Measurements from ENCODE around the gene SSX2IP.

Gene SSX2IP

GRCh38 chr1:84709131-84709530 lies 18.9 kb upstream of the SSX2IP start:
- Histone ChIP-seq H3K27ac (ENCODE audit: low read depth, low read length) (no peak overlapping the region), H3K4me2 (ENCODE audit: low read length) (no peak overlapping the region), H3K4me1 (ENCODE audit: control insufficient read depth, low read length) (peaks cover 12% of the 10 kb centered on the region), H3K4me3 (ENCODE audit: low read length) (no peak overlapping the region), H3K36me3 (ENCODE audit: control insufficient read depth, low read length) (no peaks in the 10 kb centered on the region), H3F3A (ENCODE audit: control insufficient read depth, insufficient read depth) (no peaks in the 10 kb centered on the region), H3K27me3 (ENCODE audit: control insufficient read depth, low read length) (no peaks in the 10 kb centered on the region), H3K9me2 (replicated peaks; ENCODE audit: control insufficient read depth, low read length) (no peaks in the 10 kb centered on the region), H3K79me2 (ENCODE audit: control insufficient read depth, low read length) (no peaks in the 10 kb centered on the region), H3K9me3 (ENCODE audit: control insufficient read depth, insufficient read depth, low read length) (no peaks in the 10 kb centered on the region), H4K20me1 (ENCODE audit: control insufficient read depth, insufficient read depth, low read depth, low read length) (no peaks in the 10 kb centered on the region)
- TF ChIP-seq CTCF (IDR thresholded peaks at IDR 0.05; ENCODE audit: low read depth, low read length, poor library complexity, severe bottlenecking) (no peak), EZH2phosphoT487 (IDR thresholded peaks at IDR 0.05; ENCODE audit: borderline replicate concordance, low read length) (no peak)

GRCh38 chr1:84708031-84708430 lies 17.8 kb upstream of the SSX2IP start:
- Histone ChIP-seq H3K4me3 (ENCODE audit: low read length) (no peak overlapping the region), H3K9me2 (replicated peaks; ENCODE audit: control insufficient read depth, low read length) (no peaks in the 10 kb centered on the region), H3F3A (ENCODE audit: control insufficient read depth, insufficient read depth) (no peaks in the 10 kb centered on the region), H3K79me2 (ENCODE audit: control insufficient read depth, low read length) (no peaks in the 10 kb centered on the region), H4K20me1 (ENCODE audit: control insufficient read depth, insufficient read depth, low read depth, low read length) (no peaks in the 10 kb centered on the region), H3K27ac (ENCODE audit: low read depth, low read length) (no peak overlapping the region), H3K36me3 (ENCODE audit: control insufficient read depth, low read length) (no peaks in the 10 kb centered on the region), H3K9me3 (ENCODE audit: control insufficient read depth, insufficient read depth, low read length) (no peaks in the 10 kb centered on the region), H3K4me2 (ENCODE audit: low read length) (no peak overlapping the region), H3K4me1 (ENCODE audit: control insufficient read depth, low read length) (peaks cover 15% of the 10 kb centered on the region), H3K27me3 (ENCODE audit: control insufficient read depth, low read length) (no peaks in the 10 kb centered on the region)
- TF ChIP-seq CTCF (IDR thresholded peaks at IDR 0.05; ENCODE audit: low read depth, low read length, poor library complexity, severe bottlenecking) = no peak
- no peak for TF ChIP-seq EZH2phosphoT487 (IDR thresholded peaks at IDR 0.05; ENCODE audit: borderline replicate concordance, low read length)

- Histone ChIP-seq H3F3A (ENCODE audit: control insufficient read depth, insufficient read depth) (no peaks in the 10 kb centered on the region), H4K20me1 (ENCODE audit: control insufficient read depth, insufficient read depth, low read depth, low read length) (no peaks in the 10 kb centered on the region), H3K4me3 (ENCODE audit: low read length) (no peak overlapping the region), H3K79me2 (ENCODE audit: control insufficient read depth, low read length) (no peaks in the 10 kb centered on the region), H3K4me1 (ENCODE audit: control insufficient read depth, low read length) (peaks cover 29% of the 10 kb centered on the region), H3K9me2 (replicated peaks; ENCODE audit: control insufficient read depth, low read length) (no peaks in the 10 kb centered on the region), H3K4me2 (ENCODE audit: low read length) (0 out of 2 replicates have a peak overlapping the region, but pooled peaks have one; percentile 25), H3K9me3 (ENCODE audit: control insufficient read depth, insufficient read depth, low read length) (no peaks in the 10 kb centered on the region), H3K27ac (ENCODE audit: low read depth, low read length) (no peak overlapping the region), H3K36me3 (ENCODE audit: control insufficient read depth, low read length) (no peaks in the 10 kb centered on the region), H3K27me3 (ENCODE audit: control insufficient read depth, low read length) (no peaks in the 10 kb centered on the region)
- TF ChIP-seq EZH2phosphoT487 (IDR thresholded peaks at IDR 0.05; ENCODE audit: borderline replicate concordance, low read length) (no peak), CTCF (IDR thresholded peaks at IDR 0.05; ENCODE audit: low read depth, low read length, poor library complexity, severe bottlenecking) (no peak)
These were observed 15.3 kb upstream of the SSX2IP start for GRCh38 chr1:84705513-84705912.

Data from DOHH2 (cell line).